HepG2 (cell line): ENCODE results near the gene ANKRD44. TPM values are rescaled to one million over a fixed set of nuclear protein-coding genes. Genes with fewer than 3 reads are reported as not detected.
A peak's percentile ranks its signal among the peaks of the same experiment; 100 is the strongest.

Experiments used
- CBX2 ChIP-seq, 2 experiments: fragments of 200-600 bp in 1 of 2; sonication (generic); formaldehyde crosslinking in 1 of 2; IDR thresholded peaks; 2 replicates each; pipeline versions ENCODE4 v1.7.0 to v1.8.1; 2018 to 2022; ENCODE audit warnings: low read depth in 2 of 2, low read length in 1 of 2, mild to moderate bottlenecking in 1 of 2, missing genetic modification reagents in 1 of 2
- DDIT3 ChIP-seq: sonication (generic); formaldehyde crosslinking; IDR thresholded peaks from 2 replicates; pipeline ENCODE4 v1.4.0; 2020; ENCODE audit warnings: mild to moderate bottlenecking, missing genetic modification reagents
- ESRRA ChIP-seq: sonication (generic); formaldehyde crosslinking; IDR thresholded peaks from 2 replicates; pipeline ENCODE4 v1.5.1; 2020; ENCODE audit warnings: mild to moderate bottlenecking, low read depth, missing genetic modification reagents
- GABPB1 ChIP-seq: IDR thresholded peaks from 2 replicates; pipeline ENCODE4 v1.6.1; 2016; ENCODE audit warnings: mild to moderate bottlenecking, missing genetic modification reagents, moderate library complexity, missing compliant biosample characterization
- KDM4B ChIP-seq: sonication (generic); formaldehyde crosslinking; IDR thresholded peaks from 2 replicates; pipeline ENCODE4 v1.4.0; 2020; ENCODE audit warnings: missing genetic modification reagents
- KLF13 ChIP-seq: sonication (generic); formaldehyde crosslinking; IDR thresholded peaks from 2 replicates; pipeline ENCODE4 v1.4.0; 2020; ENCODE audit warnings: mild to moderate bottlenecking, missing genetic modification reagents
- SYNCRIP ChIP-seq: fragments of 200-400 bp; formaldehyde crosslinking; IDR thresholded peaks from 2 replicates; pipeline ENCODE4 v1.6.1; 2018; ENCODE audit warnings: mild to moderate bottlenecking, low read depth, low read length; ENCODE audit not compliant: insufficient read depth
- ZBTB3 ChIP-seq: sonication (generic); formaldehyde crosslinking; IDR thresholded peaks from 2 replicates; pipeline ENCODE4 v1.4.0; 2020; ENCODE audit warnings: low read depth, mild to moderate bottlenecking, moderate library complexity, missing genetic modification reagents, borderline replicate concordance
- ZBTB38 ChIP-seq: sonication (generic); formaldehyde crosslinking; IDR thresholded peaks from 2 replicates; pipeline ENCODE4 v1.5.1; 2020; ENCODE audit warnings: mild to moderate bottlenecking, missing genetic modification reagents
- ZBTB44 ChIP-seq: sonication (generic); formaldehyde crosslinking; IDR thresholded peaks from 2 replicates; pipeline ENCODE4 v1.4.0; 2020; ENCODE audit warnings: missing genetic modification reagents
- ZHX2 ChIP-seq, 2 experiments: sonication (generic) in 1 of 2; formaldehyde crosslinking in 1 of 2; IDR thresholded peaks; 2 replicates each; pipeline versions ENCODE4 v1.6.1 to v1.9.0; 2014 to 2022; ENCODE audit warnings: antibody characterized with exemption in 1 of 2, borderline replicate concordance in 1 of 2, inconsistent platforms in 1 of 2, low read depth in 1 of 2, missing genetic modification reagents in 1 of 2
- ZNF567 ChIP-seq: sonication (generic); formaldehyde crosslinking; IDR thresholded peaks from 2 replicates; pipeline ENCODE4 v1.8.1; 2023; ENCODE audit warnings: mild to moderate bottlenecking, missing genetic modification reagents, borderline replicate concordance
- ZNF768 ChIP-seq: sonication (generic); formaldehyde crosslinking; IDR thresholded peaks from 2 replicates; pipeline ENCODE4 v1.4.0; 2020; ENCODE audit warnings: missing genetic modification reagents
- polyA plus RNA-seq, 8 experiments: library from polyadenylated mRNA; depleted of rRNA in 3 of 8; stranded (reverse) in 7 of 8; unstranded in 1 of 8; fragments of >200 nt; fragmentation: Illumina TruSeq in 4 of 8; extraction: Trizol in 4 of 8; gene quantifications; 2 replicates each; pipeline versions ENCODE4 v1.2.1 to v1.2.3, GENCODE V29; 2011 to 2016; ENCODE audit warnings: low read depth in 4 of 8, missing spikeins in 1 of 8, mixed read lengths in 1 of 8; ENCODE audit not compliant: insufficient read depth in 1 of 8
- total RNA-seq, 5 experiments: library from RNA; depleted of rRNA; stranded (reverse); fragments of >200 nt; fragmentation: Illumina TruSeq; extraction: Trizol; gene quantifications; 2 replicates each; pipeline ENCODE4 v1.2.3, GENCODE V29; 2016; ENCODE audit warnings: low read depth in 1 of 5
- TF ChIP-seq, protein P1 (sequence below): sonication (generic); formaldehyde crosslinking; IDR thresholded peaks from 2 replicates; pipeline ENCODE4 v1.4.0; 2020; ENCODE audit warnings: mild to moderate bottlenecking, missing genetic modification reagents
- TF ChIP-seq, protein P2 (sequence below): IDR thresholded peaks from 2 replicates; pipeline ENCODE4 v1.6.1; 2016; ENCODE audit warnings: missing compliant biosample characterization, missing genetic modification reagents, borderline replicate concordance

The ANKRD44 gene
- total and polyA plus RNA-seq, 2 of the 13 experiments (the other 11 are each of a cell fraction or from before 2014, with no cell fraction given), result 0.04 to 0.11 TPM

GRCh38 chr2:197310271-197310985 lies at the start of gene ANKRD44 (continued):
- no peak for TF ChIP-seq ZBTB44 (CRISPR knock-in tag)
- TF ChIP-seq GABPB1 (CRISPR knock-in tag), result peak; percentile 88
- TF ChIP-seq ZNF768 (CRISPR knock-in tag), result no peak
- 0 out of 2 replicates have a peak, but pooled peaks have one; percentile 23 for TF ChIP-seq ESRRA (CRISPR knock-in tag)
- no peak for TF ChIP-seq SYNCRIP
- TF ChIP-seq ZBTB3 (CRISPR knock-in tag), result no peak
- no peak for TF ChIP-seq ZBTB38 (CRISPR knock-in tag)
- no peak for TF ChIP-seq DDIT3 (CRISPR knock-in tag)
- no peak for TF ChIP-seq ZNF567
- TF ChIP-seq CBX2 (IDR thresholded peaks at IDR 0.05; ENCODE audit: low read depth, low read length), result no peak
- no peak for TF ChIP-seq CBX2 (CRISPR knock-in tag; IDR thresholded peaks at IDR 0.05; ENCODE audit: low read depth)
- no peak for TF ChIP-seq ZHX2 (IDR thresholded peaks at IDR 0.05; ENCODE audit: low read depth)
- TF ChIP-seq ZHX2 (CRISPR knock-in tag; IDR thresholded peaks at IDR 0.05; ENCODE audit: borderline replicate concordance), result no peak
- TF ChIP-seq KLF13, result no peak
- no peak for TF ChIP-seq KDM4B
- TF ChIP-seq, protein P1, sequence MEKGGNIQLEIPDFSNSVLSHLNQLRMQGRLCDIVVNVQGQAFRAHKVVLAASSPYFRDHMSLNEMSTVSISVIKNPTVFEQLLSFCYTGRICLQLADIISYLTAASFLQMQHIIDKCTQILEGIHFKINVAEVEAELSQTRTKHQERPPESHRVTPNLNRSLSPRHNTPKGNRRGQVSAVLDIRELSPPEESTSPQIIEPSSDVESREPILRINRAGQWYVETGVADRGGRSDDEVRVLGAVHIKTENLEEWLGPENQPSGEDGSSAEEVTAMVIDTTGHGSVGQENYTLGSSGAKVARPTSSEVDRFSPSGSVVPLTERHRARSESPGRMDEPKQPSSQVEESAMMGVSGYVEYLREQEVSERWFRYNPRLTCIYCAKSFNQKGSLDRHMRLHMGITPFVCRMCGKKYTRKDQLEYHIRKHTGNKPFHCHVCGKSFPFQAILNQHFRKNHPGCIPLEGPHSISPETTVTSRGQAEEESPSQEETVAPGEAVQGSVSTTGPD (CRISPR knock-in tag), result no peak
- TF ChIP-seq, protein P2, sequence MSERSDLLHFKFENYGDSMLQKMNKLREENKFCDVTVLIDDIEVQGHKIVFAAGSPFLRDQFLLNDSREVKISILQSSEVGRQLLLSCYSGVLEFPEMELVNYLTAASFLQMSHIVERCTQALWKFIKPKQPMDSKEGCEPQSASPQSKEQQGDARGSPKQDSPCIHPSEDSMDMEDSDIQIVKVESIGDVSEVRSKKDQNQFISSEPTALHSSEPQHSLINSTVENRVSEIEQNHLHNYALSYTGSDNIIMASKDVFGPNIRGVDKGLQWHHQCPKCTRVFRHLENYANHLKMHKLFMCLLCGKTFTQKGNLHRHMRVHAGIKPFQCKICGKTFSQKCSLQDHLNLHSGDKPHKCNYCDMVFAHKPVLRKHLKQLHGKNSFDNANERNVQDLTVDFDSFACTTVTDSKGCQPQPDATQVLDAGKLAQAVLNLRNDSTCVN (CRISPR knock-in tag), result no peak
